GM23248 (cell line): ENCODE results near the gene TRRAP.

Source experiments
- EZH2 ChIP-seq: fragments of 200-600 bp; sonication (generic); IDR thresholded peaks from 2 replicates; pipeline ENCODE4 v1.6.1; 2018; ENCODE audit warnings: antibody characterized with exemption, mild to moderate bottlenecking; ENCODE audit not compliant: insufficient read depth, poor library complexity, severe bottlenecking
- EZH2phosphoT487 ChIP-seq: fragments of 200-600 bp; sonication (generic); IDR thresholded peaks from 2 replicates; pipeline ENCODE4 v1.6.1; 2018; ENCODE audit warnings: antibody characterized with exemption, moderate library complexity, mild to moderate bottlenecking, low read depth; ENCODE audit not compliant: insufficient read depth

GRCh38 chr7:99037327-99037940 is 159.1 kb downstream of the TRRAP start:
- no peak for TF ChIP-seq EZH2
- no peak for TF ChIP-seq EZH2phosphoT487
